NCI-H226 (cell line): ENCODE results near the gene POLD4.
A peak's percentile ranks its signal among the peaks of the same experiment; 100 is the strongest.
"Not testable (repeated sequence)": the region's sequence is repeated elsewhere in the genome, so short reads cannot be mapped to it uniquely, and the experiment has no call there.

ENCODE experiments used
- DNase-seq: peaks from one replicate; pipeline ENCODE4 v3.0.0-alpha.2; 2015

The POLD4 gene

DNA sequence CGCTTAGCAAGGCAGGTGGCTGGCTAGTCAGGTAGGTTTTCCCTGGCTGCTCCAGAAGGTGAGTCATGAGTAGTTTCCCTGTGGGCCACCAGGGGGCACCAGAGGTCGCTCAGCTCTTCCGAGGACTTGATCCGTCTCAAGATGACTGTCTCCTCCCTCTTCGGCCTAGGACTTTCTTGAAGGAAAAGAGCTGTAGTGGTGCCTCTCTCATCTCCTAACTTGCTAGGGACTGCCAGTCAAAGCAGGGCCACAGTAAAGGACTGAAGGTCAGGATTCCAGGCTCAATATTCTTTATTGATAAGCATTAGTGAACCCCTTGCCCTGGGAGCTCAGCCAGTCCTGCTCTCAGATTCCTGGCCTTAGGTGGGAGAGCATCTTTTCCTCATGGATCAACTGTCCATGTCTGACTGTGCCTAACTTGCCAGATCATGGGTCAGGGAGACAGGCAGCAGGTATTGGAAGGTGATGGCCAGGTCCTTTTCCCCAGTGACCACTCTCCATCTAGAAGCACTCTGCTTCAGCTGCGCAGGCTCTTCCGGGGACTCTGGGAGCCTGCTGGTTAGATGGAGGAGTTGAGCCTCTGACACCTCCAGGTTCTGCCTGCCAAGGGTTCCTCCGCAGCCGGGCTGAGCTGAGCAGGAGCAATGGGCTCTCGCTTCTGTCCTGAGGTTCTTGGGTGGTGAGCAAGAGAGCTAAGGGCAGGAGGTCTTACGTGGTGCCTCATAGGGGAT is 1.9 kb downstream of the POLD4 start:
- peak; percentile 69 for DNase-seq

DNA sequence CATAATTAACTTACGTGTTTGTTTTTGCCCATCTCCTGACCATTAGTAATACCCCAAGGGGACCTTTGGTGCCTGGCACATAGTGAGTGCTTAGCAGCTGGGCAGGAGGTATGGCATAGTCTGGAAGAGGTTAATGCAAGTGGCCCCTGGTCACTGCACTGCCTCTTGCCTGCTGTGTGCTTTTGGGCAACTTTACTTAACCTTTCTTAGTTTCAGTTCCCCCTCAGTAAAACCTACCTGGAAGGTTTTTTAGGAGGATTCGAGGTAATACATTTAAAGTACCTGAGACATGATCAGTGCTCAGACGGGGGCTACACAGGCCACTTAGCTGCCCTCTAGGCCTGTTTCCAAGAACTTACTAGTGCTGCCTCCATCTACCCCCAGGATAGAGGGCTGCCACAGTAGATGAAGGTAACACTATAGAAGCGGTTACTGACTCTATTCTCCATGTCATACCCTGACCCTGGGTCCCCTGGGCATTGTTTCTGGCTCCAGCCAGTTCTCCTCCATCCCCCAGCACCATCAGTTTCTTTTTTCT is 3.3 kb downstream of the POLD4 start:
- no peak for DNase-seq

DNA sequence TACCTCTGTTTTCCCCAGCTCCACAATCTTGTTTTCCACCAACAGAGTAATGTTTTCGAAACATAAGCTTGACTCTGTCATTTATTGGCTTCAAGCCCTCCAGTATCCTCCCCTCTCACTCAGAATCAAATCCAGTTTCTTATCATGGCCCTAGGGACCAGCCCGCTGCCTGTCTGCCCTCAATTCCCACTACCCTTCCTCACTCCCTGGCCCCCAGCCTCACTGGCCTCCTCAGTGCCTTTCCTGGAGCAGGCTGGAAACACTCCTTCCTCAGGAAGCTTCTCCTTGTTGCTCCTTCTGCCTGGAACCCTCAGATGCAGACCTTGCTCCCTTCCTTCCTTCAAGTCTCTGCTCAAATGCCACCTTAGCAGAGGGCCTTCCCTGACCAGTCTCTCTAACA is 3.9 kb downstream of the POLD4 start:
- DNase-seq = no peak

DNA sequence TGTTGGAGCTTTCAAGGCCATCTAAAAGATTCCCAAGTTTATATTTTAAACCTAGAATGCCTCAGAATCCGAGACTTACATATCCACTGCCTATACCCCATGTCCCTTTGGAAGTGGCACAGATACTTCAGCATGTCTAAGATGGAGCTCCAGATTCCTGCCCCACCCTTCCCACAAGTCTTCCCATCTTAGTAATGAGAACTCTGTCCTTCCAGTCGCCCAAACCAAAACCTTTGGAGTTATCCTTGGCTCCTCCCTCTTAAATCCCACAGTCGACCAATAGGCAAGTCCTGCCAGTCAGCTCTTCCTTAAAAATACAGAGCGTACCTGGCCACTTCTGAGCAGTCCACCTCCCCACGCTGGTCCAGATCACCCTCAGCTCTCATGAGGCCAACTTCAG is 4.3 kb downstream of the POLD4 start:
- DNase-seq = no peak

DNA sequence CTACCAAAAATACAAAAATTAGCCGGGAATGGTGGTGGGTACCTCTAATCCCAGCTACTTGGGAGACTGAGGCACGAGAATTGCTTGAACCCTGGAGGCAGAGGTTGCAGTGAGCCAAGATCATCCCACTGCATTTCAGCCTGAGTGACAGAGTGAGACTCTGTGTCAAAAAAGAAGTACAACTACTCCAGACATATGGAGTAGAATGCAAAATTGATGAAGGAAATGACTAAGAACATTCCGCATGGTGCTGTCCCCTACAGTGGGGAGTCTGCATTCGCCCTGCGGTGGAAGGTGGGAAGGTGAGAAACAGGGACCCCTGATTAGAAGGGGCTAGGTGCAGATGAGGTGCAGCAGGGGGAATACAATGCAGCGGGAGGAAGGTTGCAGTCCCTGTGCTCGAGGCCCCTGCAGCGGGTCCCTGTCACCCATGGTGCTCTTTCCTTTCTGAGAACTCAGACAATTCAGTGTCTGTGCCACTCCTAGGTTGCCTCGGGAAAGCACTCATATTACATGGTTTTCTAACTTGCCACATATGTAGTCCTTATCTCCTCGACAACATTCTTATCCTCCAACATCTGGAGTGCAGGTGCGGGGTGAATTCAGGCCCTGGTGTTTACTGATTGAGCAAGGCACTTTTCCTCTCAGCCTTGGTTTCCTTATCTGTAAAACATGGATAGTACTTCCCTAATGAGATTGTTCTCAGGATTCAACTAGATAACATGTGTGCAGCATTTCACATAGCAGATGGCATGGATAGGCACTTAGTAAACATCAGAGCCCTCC is 5.2 kb downstream of the POLD4 start:
- no peak for DNase-seq

DNA sequence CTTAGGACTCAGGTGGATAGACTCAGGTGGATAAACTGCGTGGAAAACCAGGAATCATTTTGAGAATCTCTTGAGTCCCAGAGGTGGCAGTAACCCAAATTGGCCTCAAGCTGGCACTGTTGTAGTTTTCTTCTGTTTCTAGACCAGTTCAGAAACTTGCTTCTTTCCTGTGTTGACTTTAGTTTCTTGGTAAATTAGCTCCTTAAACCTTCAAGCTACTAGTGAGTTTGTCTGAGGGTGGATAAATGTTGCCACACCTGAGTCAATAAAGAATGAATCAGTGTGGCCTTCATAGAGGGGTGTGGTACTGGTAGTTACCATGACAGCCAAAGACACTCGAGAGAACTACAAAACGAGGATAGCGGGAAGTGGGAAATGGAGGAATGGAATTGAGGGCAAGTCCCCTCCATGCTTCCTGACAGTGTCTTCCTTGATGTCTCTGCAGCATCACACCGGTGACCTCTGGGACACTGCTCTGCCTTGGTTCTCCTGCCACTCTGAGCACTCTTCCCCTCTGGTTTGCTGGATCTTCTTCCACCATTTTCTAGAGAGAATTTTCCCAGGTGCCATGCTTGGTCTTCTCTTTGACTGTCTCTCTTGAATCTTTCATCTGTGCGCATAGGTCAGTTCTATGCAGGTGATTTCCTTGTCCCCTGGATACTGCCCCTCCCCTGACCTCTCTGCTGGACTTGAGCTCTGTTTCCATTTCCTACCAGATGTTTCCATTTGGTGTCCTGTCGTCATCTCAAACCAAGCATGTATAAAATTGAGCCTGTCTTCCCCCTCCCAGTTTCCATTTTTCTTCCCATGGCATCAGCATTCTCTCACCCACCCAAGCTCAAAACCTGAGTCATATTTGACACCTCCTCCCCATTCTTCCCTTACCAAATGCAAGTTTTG is 7.2 kb downstream of the POLD4 start:
- peak; percentile 11 for DNase-seq

DNA sequence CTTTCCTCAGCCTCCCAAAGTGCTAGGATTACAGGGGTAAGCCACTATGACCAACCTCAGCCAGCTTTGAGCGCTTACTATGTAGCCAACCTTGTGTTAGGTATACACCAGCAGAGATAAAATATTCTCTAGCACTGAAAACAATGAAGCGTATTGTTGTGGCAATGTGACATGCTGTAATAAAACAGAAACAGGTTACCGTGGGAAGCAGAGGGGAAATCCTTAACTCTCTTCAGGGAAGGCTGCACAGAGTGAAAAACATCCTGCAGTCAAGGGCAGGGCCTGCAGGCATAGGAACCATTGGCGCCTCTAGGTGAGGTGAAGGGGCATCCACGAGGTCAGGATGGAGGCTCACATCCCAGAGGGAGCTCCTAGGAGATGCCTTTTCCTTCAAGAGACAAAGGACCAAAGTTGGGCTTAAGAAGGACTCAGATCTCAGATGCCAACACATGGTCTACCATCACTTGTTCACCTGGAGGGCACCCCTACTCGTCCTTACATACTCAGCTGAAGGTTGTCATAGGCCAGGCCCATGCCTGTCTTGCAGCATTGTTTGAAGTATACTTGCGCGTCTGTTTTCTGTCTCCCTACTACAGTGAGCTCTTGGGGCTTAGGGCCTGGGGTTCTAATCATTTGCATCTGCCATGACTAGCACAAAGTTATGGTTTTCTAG is 8.0 kb downstream of the POLD4 start:
- DNase-seq = no peak

DNA sequence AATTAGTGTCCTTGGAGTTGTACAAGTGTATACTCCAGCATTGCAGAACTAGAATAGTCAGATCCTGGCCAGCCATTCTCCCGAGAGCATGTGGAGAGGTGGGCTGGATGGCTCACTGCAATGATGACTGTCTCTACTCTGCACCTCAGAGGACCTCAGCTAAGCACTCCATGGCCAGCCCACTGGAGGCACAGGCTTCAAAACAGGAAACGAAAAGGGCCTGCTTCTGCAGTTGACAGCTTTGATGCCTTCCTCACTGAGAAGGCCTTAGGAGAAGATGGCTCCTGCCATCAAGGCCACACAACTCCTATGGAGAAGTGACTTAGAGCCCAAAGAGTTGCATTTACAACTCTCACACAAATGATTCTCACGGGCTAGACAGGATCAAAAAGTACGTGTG is 9.1 kb downstream of the POLD4 start:
- DNase-seq = no peak

DNA sequence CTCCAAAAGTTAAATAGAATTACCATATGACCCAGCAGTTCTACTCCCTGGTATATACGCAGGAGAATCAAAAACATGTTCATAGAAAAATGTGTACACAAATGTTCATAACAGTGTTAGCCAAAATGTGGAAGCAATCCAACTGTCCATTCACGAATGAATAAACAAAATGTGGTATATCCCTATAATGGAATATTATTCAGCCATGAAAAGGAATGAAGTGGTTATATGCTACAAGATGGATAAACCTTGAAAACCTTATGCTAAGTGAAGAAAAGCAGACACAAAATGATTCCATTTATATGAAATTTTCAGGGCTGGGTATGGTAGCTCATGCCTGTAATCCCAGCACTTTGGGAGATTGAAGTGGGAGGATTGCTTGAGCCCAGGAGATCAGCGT is 16.1 kb downstream of the POLD4 start:
- no peak for DNase-seq

DNA sequence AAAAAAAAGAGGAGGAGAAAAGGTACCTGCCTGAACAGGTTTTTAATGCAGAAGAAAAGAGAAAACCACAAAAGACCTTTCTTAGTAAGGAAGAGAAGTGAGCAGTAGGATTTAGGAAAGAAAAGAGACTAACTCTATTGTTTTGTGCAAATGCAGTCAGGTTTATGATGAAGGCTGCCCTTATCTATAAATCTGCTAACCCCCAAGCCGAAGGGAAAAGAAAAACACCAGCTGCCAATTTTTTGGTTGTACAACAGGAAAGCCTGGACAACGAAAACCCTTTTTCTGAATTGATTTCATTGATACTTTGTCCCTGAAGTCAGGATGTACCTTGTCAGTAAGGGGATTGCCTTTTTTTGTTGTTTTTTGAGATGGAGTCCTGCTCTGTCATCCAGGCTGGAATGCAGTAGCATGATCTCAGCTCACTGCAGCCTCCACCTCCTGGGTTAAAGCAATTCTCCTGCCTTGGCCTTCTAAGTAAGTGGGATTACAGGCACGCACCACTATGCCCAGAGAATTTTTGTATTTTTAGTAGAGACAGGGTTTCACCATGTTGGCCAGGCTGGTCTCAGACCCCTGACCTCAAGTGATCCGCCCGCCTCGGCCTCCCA is 21.2 kb downstream of the POLD4 start:
- no peak for DNase-seq

DNA sequence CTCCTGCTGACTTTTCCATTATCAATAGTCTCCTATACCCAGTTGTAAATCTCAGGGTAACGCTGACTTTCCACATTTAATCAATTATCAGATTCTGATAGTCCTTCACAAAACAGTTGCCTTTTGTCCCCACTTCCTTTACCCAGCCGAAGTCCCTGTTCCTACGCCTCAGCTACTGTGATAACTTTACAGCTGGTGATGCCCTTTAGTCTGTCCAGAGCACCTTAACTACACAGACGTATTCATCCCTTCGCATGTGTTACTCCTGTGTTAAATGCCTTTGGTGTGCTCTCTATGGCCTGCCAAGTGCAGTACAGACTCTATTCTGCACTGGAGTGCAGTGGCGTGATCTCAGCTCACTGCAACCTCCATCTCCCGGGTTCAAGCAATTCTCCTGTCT is 29.8 kb downstream of the POLD4 start:
- DNase-seq = no peak

DNA sequence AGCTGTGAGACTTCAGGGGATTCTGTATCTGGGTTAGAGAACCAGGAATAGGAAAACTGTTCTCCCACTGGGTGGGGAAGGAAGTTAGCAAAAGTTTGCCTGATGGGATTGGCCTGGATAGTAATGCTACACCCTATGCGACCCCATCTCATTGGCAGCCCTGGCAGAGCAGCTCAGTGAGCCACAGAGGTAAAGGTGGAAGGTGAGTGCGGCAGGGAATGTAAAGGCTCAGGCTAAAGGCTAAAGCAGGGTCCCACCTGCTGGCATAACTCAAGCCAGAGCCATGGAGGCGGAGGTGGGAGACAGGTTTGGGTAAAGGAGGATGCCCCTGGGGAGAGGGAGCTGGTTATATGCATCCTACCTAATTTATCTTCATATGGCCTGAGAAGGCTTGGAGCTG is 31.3 kb downstream of the POLD4 start:
- DNase-seq = no peak

DNA sequence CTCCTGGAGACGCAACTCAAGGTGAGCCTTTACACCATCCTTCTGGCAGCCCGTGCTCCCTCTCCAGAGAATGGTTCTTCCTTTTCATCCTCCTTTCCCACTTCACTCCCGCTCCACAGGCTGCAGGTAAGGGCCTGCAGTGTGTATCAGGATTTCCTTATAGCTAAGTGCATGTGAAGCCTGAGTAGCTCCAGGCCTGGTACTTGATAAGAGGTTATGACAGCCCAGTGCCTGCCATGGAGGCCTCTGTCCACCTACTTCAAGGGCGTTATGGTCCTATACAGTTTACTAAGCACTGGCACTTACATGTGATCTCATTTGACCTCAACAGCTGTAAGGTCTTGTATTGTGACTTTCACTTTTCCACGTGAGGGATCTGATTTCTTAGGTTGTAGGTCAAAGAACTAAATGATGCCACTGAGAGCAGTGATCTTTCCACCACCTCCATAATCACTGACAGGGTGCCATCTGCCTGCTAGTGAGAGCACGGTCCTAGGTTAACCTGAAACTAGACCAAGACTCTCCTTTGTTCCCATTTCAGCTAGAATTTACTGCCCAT is 32.0 kb downstream of the POLD4 start:
- DNase-seq = no peak

DNA sequence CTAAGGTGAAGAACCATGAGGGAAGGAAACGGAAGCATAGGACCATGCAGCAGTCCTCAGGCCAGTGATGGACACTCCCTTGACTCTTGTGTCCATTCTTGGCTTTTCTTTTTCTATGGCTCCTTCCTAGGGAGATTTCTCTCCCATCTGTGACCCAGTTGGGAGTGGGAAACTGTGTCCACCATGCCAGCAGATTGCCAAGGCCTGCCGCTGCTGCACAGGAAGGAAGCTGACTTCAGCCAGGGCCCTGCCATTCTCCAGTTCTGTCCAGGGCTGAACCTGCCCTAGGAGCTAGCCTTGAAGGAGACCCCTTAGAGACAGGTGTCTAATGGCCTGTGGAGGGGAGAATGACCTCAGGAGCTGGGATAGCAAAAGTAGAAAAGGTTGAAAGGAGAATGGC is 32.7 kb downstream of the POLD4 start:
- DNase-seq = no peak

DNA sequence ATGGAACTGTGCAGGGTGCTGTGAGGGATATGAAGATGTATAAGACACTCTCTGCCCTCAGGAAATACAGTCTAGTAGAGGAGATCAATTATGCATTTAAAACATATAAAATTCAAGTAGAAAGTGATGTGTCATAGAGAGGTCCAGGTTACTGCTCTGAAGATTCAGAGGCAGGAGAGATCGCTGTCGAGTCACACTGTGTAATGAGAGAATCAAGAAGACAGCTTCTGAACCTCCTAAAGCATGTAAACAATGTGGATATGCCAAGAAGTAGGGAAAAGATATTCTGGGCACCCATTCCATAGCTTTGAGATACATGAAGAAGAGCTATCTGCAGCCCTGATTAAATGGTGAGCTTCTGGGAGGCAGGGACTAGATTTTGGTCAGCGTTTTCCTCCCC is 33.3 kb downstream of the POLD4 start:
- no peak for DNase-seq

DNA sequence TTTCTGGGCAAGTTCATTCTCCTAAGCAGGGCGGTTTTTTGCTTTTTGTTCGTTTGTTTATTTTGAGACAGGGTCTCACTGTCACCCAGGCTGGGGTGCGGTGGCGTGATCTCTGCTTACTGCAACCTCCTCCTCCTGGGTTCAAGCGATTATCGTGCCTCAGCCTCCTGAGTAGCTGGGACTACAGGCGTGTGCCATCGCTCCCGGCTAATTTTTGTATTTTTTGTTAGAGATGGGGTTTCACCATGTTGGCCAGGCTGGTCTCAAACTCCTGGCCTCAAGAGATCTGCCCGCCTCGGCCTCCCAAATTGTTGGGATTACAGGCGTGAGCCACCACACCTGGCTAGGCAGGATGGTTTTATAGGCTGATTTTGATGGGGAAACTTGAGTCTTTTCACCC is 34.5 kb downstream of the POLD4 start:
- not testable (repeated sequence) for DNase-seq

DNA sequence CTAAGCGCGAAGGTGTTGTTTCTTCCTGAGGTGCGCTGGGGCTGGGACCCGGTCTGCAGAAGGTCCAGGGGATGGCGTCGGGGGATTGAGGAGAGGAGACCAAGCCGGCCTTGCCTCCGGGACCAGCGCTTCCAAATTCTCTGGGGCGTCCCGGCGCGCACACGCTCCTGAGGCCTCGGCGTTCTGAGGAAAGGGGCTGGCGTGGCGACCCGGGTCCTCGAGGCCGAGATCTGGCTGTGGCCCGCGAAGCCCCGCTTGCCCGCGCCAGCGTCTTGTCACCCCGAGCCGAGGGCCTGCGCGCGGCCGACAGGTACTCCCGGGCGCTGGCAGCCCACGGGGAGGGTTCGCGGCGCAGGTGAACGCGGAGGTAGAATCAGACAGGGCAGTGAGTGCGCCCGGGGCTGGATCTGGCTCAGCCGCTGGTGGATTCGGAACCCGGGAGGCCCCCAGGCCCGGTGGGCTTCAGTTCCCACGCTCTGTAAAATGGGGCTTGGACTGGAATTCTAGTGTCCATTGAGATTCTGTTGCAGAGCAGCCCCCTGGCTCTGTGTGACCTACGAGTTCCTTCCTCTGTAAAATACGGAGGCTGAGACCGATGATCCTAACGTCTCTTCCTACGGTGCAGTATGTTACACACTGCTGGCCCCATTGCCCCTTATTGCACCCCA is 35.3 kb downstream of the POLD4 start:
- DNase-seq = no peak

DNA sequence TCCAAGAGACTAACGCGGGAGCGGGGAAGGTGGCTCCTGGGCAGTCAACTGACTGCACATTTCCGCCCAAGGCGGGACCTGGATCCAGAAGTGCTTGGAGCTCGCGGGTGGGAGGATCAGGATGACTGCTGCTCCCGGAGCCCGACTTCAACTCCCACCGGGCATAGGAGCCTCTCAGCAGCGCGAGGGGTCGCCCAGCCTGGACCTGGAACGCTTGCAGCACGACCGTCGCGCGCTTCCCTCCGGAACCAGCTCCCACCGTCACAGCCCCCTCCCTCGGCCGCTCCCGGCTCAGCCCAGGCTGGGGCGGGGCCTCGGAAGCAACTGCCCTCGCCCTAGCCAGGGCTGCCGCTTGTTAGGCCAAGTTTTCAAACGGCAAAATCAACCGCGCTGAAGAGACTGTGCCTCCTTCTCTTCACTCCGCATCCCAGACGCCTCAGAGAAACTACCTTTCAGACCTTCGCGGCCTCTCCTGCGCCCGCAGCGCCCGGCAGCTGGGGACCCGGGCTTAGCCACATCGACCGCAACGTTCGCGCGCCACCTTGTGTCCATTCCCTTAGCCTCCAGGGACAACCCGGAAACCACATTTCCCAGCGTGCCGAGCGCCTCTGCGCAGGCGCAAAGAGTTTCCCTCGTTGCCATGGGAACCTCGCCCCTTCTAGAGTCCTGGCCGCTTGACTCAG is 36.0 kb downstream of the POLD4 start:
- peak; percentile 91 for DNase-seq

DNA sequence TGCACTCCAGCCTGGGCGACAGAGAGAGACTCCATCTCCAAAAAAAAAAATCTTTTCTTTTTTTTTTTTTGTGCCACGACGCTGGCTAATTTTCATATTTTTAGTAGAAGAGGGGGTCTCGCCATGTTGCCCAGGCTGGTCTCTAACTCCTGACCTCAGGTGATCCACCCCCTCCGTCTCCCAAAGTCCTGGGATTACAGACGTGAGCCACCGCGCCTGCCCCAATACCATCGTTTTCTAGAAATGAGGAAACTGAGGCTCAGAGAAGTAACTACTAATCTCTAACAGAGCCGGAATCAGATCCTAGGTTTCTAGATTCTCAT is 36.5 kb downstream of the POLD4 start:
- DNase-seq = no peak

DNA sequence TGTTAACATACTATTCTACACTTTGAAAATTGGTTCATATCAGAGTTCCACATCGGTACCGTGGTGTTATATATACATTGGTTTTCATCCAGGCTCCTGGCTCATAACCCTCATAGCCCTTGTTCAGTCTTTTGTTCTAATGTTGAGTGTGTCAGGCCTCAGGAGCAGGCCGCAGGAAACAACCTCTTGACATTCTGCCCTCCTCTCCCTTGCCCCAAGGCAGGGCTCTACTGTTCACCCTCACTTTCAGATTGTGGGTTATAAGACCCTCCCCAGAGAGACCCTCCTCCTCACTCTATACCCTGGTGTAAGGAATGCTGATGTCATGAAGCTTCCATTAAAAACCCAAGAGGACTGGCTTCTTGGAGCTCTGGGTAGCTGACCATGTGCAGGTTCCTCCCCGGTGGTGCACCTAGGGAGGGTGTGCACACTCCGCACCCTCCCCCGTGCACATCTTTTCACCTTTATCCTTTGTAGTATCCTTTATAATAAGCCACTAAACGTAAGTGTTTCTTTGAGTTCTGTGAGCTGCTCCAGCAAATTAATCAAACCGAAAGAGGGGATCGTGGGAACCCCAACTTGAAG is 37.9 kb downstream of the POLD4 start:
- DNase-seq = no peak

DNA sequence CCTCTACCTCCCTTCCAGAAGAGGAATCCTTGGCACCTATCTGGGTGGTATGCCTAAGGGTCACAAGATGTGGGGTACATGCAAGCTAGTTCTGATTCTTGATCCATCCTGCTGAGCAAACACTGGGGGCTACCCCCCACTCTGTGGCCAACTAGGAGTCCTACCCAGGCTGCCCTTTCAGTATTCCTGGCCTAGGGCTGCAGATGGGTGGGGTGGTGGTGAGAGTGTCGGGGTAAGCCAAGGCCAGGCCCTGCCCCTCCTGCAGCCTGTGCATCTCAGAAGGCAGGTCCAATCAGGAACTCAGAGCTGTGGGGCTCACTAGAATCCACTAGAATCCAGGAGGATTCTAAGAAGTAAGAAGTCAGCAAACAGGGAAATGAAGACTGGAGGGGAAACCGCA is 39.1 kb downstream of the POLD4 start:
- DNase-seq = no peak
